ENCODE data around the gene SV2C.

DNA sequence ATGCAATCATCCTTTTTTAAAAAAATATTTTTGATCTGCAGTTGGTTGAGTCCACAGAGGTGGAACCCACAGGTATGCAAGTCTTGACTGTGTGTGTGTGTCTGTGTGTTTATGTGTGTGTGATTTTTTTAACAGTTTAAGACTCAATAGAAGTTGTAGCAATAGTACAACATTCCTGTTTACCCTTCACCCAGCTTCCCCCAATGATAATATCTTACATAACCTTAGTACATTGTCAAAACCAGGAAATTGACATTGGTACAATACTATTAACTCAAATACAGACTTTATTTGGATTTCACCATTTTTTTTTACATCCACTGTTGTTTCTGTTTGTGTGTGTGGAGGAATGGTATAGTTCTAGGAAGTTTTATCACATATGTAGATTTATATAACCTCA lies 81.8 kb downstream of the SV2C start:
- TF ChIP-seq, protein P1, sequence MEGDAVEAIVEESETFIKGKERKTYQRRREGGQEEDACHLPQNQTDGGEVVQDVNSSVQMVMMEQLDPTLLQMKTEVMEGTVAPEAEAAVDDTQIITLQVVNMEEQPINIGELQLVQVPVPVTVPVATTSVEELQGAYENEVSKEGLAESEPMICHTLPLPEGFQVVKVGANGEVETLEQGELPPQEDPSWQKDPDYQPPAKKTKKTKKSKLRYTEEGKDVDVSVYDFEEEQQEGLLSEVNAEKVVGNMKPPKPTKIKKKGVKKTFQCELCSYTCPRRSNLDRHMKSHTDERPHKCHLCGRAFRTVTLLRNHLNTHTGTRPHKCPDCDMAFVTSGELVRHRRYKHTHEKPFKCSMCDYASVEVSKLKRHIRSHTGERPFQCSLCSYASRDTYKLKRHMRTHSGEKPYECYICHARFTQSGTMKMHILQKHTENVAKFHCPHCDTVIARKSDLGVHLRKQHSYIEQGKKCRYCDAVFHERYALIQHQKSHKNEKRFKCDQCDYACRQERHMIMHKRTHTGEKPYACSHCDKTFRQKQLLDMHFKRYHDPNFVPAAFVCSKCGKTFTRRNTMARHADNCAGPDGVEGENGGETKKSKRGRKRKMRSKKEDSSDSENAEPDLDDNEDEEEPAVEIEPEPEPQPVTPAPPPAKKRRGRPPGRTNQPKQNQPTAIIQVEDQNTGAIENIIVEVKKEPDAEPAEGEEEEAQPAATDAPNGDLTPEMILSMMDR (IDR thresholded peaks at IDR 0.05), result no peak
- no peak for TF ChIP-seq POLR2A (IDR thresholded peaks at IDR 0.05)

All from testis (tissue), 2 donors.